Measurements from ENCODE around the gene CHTOP.
"Not testable (repeated sequence)": the region's sequence is repeated elsewhere in the genome, so short reads cannot be mapped to it uniquely, and the experiment has no call there.

The CHTOP gene

DNA sequence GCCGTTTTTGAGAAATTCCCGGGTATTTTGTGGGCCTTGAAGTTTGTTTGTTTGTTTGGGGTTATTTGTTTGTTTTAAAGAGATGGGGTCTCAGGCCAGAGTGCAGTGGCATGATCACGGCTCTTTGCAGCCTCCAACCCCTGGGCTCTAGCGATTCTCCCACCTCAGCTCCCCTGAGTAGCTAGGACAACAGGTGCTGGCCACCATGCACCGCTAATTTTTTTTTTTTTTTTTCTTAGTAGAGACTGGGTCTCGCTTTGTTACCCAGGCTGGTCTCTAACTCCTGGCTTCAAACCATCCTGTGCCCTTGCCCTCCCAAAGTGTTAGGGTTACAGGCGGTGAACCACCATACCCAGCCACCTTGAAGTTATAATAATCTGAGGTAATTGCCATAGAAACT is 2.0 kb downstream of the CHTOP start:
- DNase-seq: no peak

DNA sequence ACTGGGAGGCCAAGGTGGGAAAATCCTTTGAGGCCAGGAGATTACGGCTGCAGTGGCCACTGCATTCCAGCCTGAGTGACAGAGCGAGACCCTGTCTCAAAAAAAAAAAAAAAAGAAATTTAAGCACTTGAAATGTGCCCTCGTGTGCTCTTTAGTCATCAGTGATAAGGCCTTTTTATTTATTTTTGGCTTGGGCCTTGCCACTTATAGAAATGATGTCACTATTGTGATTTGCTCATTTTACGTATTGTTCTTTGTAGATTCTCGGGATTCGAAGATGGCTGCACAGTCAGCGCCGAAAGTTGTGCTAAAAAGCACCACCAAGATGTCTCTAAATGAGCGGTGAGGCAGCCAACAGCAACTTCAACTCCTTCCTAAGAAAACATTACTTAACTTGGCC is 2.4 kb downstream of the CHTOP start:
- no peak for DNase-seq

DNA sequence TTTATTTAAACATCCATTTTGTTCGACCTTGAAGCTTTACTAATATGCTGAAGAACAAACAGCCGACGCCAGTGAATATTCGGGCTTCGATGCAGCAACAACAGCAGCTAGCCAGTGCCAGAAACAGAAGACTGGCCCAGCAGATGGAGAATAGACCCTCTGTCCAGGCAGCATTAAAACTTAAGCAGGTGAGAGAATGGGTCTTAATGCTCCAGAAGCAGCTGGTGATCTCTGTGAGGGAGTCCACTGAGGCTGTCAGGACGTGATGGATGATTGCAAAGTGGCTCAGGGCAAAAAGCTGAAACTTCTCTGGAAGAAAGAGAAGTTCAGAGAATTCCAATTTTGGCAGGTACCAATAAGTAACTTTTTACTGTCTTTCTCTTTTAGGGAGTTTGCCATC is 4.4 kb downstream of the CHTOP start:
- no peak for DNase-seq

DNA sequence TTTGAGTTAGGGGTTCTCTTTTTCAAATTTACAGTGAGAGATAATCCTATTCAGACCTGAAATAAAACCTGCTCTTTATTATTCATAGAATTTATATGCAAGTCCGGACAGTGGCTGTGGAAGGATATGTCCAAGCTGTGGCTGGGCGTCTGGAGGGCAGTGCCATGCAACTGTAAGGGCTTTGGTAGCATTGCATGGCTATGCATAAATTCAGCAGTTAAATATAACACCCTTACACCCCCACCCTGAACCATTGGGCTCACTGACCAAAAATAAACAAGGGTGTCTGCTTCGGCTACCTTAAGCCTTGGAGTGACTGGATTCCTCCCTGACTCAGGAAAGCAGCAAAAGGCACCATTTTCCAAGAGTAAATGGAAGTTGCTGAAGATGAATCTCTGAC is 5.4 kb downstream of the CHTOP start:
- no peak for DNase-seq

DNA sequence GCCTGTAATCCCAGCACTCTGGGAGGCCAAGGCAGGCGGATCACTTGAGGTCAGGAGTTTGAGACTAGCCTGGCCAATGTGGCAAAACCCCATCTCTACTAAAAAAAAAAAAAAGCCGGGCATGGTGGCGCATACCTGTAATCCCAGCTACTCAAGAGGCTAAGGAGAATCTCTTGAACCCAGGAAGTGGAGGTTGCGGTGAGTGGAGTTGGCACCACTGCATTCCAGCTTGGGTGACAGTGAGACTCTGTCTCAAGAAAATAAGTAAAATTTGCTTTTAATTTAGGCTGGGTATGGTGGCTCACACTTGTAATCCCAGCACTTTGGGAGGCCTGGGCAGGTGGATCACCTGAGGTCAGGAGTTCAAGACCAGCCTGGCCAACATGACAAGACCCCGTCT is 6.3 kb downstream of the CHTOP start:
- DNase-seq: not testable (repeated sequence)

DNA sequence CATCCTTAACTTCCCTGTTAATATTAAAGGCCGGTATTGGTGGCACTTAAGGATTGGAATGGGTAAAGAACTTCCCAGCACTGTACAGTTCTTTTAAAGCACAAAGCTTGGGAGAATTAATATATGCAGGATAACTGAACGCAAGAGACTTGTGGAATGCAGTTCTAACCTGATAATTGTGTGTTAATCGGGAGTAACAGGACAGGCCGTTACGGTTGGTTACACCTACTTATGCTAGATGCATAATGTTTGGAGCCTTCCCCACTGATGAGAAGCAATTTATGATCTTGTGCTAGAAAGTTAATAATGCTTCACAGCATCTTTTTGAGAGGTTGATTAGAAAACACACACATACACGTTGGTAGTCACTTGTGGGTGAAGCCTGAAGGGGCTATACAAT is 7.0 kb downstream of the CHTOP start:
- no peak for DNase-seq

DNA sequence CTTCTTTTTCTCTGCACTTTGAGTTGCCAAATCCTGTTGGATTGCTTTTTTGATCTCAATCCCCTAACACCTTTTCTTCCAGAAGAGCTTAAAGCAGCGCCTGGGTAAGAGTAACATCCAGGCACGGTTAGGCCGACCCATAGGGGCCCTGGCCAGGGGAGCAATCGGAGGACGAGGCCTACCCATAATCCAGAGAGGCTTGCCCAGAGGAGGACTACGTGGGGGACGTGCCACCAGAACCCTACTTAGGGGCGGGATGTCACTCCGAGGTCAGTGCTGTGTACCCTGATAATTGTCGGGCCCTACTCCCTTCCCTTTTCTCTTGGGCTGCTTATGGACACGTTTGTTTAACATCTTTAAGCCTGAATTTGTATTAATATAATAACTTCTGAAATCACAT is 8.3 kb downstream of the CHTOP start:
- DNase-seq: no peak

DNA sequence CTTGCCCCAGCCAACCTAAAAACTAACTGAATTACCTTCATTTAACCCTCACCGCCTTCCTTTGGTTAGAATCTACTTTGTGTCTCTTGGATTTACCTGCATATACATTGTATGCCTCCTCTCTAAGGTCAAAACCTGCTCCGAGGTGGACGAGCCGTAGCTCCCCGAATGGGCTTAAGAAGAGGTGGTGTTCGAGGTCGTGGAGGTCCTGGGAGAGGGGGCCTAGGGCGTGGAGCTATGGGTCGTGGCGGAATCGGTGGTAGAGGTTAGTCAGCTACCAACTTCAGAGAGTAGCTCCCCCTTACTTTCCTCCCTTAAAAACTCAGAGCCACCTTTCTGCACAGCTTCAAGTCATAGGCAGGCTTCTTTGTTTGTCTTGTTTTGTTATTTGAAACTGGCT is 9.2 kb downstream of the CHTOP start:
- DNase-seq: no peak

DNA sequence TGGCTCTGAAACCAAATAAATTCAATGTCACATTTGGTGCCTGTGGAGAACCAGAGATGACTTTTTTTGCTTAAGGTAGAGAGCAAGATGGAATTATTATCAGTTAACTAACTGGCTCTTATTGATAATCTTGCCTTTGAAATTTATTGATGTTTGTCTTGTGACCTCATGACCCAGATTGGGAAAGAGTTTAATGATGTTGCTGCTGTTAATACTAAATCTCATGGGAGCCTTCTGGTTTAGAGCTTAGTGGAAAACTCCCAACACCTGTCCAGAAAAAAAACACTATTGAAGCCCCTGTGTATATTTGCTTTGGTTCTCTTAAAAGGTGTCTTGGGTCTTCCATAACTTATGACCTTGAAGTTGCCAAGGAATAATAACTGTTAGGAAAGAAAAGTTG is 9.9 kb downstream of the CHTOP start:
- DNase-seq: no peak

DNA sequence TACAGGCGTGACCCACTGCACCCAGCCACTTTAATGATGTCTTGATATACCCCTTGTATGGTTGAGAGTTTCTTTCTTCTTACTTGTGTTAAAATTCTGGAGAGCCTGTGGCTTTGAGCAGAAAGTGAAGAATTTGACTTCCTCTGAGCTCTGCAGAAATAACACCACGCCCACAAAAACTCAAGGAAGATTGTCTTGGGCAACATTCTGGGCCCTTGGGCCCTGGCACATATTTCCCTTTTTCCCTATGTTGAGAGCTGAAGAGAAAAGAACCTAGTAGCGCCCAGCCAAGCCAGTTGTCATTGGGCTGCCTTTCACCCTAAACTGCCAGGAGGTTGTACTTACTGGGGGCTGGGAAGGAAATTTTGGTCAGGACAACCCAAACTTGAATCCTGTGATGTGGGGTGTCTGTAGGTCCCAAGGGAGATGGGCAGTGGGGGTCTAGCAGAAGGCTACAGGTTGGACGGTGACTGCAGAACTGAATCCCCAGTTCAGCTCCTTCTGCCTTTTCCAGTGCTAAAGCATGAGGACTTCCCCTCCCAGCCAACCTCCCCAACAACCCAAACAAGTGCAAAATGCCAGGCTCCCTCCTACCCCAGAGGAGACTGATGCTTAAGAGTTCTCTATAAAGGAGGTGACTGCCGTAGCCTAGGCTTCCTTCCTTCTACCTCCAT is 12.9 kb downstream of the CHTOP start:
- peak in 1 of 2 donors; percentile 25 for DNase-seq

DNA sequence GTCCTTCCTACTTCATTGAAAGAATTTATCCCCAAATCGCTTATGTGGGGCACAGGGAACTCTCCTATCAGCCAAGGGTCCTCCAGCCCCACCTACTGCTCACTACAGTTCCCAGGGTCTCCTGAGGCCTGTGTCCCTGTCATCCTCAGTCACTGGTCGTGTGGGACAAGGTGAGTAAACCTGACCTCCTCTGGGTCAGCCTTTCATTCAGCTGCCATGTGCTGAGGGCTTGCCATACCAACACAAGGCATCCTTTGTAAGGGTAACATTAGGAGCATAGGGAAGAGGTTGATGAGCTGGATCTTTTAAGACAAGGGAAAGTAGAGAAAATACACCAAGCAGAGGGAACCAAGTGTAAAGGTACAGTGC is 13.5 kb downstream of the CHTOP start:
- DNase-seq: no peak

DNA sequence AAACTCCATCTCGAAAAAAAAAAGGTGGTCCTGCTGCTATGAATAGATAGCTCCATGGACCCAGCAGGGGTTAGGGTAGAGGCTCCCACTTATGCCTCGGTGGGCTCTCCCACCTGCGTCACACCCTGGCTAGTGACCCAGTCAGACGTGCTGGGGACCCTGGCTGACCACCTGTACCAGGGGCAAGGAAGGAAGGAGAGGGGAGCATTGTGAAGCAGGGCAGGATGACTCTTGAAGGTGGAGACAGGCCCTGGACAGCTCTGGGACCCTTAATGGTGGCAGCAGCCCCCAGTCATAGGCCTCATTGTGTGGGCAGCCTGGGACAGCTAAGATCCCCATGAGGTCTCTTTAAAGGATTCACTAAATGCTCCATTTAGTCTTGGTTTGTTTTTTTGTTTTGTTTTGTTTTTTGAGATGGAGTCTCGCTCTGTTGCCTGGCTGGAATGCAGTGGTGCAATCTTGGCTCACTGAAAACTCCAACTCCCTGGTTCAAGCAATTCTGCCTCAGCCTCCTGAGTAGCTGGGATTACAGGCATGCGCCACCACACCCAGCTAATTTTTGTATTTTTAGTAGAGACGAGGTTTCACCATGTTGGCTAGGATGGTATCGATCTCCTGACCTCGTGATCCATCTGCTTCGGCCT is 14.3 kb downstream of the CHTOP start:
- no peak for DNase-seq

DNA sequence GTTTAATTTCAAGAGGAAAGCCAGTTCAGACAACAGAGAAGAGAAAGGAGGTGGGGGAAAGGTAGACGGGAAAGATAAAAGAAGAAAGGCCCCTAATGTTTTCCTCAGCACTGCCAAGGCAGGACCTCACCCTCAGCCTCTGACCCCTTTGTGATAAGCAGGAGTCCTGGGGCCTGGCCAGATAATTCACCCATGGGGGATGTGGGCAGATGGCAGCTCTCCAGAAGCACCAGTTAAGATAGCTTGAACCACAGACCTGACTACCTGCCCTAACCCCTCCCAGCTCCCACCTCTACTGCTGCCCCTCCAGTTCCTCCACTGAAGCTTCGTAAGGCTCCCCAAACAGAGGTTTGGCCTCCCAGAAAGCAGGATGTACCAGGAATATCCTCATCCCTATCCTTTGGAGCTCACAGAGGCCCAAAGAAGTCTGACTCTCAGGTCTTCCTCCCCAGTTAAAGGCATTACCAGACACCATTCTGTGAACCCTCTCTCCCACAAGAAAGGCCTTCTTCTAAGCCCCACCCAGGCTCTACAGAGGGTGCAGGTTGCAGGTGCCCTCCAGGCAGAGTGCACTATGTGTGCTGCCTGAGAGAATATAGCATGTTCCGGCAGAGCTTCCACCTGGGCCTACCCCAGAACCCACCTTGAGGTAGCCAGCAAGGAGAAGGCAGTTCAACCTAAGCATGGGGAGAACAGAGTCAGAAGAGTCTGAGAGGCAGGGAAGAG is 15.4 kb downstream of the CHTOP start:
- DNase-seq: peak in 1 of 2 donors; percentile 29

DNA sequence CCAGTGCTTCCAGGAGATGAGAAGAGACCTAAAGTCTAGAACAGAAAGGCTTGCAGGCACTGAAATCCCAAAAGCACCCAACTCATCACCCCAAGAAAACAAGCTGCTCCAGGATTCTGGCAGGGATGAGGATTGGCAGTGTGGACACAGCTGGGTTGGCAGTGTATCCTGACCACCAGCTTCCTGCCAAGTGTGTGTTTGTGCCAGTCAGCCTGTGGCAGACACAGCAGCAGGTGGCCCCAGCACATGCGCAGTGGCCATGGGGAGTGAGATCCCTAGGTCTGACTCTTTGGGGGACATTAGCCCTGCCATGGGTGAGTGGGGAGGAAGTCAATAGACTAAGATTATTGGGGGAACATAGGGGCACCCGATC is 16.0 kb downstream of the CHTOP start:
- DNase-seq: no peak

DNA sequence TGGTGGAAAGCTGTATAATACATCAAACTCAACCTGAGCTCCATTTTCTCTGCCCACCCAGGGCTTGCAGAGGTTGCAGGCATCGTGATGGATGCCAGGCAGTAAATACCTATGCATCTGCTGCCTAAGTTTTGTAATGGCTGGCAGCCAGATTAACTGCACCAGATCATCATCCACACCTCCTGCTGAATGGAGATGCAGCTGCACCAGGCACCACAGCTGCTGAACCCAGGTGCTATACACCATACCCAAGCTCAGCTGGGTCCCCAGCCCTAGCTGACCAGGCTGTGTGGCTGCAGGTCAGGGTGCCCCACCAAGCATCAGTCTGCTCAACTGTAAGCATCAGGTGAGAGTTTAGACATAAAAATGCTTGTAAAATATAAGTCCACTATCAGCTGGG is 17.9 kb downstream of the CHTOP start:
- no peak for DNase-seq

DNA sequence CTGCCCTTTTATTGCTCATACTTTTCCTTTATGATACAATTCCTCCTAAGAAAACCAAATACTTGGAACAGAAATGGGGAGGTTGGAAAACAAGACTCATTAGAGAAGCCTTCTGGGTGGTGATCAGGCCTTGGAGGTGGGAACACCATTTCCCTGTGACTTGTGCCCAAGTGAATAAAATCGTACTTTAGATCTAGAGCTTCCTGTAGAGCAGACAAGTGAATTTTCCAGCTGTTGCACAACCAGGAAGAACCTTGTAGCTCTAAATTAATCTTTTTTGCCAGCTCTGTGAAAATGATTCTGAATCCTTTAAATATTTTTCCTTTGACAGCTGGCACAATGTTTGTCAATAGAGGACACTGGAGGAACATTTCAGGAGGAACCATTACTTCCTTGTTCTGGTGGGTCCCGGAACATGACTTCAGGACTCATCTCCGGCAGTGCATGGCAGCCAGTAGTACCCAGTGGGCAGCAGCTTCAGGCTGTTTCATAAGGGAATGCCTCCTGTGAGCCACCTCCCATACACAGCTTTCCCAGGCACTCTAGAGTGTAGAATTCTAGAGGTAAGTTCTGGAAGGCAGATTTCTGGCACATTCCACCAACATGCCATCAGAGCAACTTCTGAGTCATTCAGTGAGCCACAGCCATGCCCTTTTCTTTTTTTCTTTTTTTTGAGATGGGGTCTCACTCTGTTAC is 19.1 kb downstream of the CHTOP start:
- no peak for DNase-seq

DNA sequence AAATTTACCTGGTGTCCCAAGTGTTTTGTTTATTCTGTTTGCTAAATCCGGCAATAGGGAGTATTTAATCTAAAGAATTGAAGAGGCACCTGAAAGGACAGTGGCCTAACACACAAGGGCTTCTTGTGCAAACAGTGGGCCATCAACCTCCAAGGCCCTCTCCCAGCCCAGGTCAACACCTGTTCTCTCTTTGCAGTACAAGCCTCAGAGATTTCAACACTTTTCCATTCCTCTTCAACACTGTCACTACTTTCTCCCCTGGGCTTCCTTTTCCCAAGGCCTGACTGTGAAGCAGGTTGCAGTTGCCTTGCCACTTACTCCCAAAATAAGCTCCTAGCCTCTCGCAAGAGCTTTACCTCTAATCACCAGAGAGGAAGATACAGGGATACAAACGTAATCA is 21.5 kb downstream of the CHTOP start:
- DNase-seq: no peak

DNA sequence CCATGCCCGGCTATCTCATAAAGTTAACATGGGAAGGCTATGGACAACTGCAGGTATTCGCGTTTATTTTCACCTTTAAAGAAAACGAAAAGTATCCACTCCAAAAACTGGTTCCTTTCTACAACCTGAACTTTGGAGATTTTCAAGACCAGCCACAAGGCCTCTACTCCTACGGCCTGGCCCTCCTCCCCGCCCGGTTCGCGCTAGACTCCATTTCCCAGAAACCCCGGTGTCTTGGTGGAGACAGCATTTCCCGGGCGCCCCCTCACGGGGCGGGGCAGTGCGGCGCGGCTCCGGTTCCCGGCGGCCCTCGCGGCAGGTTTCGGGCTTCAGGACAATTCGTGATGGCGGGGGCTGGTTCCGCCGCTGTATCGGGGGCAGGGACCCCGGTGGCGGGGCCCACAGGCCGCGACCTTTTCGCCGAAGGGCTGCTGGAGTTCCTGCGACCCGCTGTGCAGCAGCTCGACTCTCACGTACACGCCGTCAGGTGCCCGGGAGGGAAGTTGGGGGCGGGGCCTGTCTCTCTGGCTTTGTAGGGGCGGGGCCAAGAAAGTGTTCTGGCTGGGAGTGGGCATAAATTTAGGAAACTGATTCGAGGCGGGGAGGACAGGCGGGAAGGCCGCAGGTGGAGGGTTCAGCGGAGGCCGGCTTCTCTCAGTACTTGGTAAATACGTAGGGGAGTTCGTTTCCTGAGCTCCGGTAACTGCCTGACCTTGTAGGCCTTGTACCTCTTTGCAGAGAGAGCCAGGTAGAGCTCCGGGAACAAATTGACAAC is 24.7 kb downstream of the CHTOP start, which contains the start of gene SNAPIN:
Gene SNAPIN (plus strand): TSS at position 304 of the 775 bp plus-strand sequence. CDS start 41 bp downstream, at position 345.
- DNase-seq: peak; percentile 88 to 91

DNA sequence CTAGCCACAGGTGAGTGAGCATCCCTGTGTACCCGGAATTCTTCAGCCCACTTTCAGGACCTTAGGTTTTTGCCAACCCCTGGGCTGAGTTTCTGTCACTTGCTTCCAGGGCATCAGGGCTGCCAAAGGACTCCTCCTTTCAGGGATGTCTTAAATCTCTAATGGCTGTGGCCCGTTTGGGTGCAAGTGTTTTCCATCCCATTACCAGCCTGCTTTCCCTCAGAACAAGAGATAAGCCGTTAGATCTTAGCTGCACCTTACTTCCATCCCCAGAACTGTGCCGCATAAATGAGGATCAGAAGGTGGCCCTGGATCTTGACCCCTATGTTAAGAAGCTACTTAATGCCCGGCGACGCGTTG is 25.3 kb downstream of the CHTOP start:
- DNase-seq: no peak

DNA sequence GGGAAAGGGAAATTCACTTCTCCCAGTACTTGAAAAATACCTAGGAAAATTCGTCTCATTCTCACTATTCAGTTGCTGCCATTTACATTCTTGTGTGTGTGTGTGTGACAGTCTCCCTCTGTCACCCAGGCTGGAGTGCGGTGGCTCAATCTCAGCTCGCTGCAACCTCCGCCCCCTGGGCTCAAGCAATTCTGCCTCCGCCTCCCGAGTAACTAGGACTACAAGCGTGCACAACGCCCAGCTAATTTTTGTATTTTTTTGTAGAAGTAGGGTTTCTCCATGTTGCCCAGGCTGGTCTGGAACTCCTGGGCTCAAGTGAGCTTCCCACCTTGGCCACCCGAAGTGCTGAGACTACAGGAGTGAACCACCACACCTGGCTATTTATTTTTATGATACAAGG is 25.8 kb downstream of the CHTOP start:
- DNase-seq: no peak

DNA sequence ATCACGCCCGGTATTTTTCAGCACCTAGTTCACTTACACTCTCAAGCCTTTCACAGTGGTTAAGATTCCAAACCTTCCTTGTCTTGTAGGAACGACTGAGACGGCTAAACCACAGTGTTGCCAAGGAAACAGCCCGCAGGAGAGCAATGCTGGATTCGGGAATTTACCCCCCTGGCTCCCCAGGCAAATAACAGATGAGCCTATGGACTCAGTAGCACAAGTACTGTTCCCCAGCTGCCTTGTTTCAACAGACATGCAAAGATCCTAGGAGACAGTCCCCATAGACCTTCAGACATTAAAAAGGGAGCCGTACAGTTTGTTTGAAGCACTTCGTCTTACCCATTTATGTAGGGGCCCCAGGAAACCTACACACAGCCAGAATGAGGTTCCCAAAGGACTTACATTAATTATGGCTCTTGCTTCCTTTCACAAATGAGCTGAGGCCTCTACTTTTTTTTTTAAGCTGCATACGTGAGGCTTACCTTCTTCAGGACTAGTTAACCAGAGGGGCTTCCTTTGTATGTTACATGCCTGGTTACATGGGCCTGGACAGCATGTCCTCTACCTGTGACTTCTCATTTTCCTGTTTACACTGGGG is 27.3 kb downstream of the CHTOP start:
- DNase-seq: no peak

DNA sequence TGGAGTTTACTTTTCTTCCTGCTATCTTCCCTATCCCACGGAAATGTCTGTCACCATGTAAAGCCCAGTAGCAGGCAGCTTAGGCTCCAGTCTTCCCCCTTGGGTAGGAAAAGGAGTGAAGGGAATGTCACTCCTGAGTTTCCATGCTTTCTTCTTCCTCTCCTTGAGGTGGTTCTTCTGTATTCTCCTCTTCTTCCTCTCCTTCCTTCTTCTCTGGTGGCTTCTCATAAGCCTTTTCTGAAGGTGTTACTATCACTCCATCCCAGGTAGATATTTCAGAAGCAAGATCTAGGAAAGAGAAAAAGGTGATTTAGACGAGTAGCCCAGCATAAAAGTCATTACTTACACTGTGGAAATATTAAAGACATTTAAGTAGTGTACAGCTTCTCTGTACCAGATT is 28.4 kb downstream of the CHTOP start:
- DNase-seq: no peak

DNA sequence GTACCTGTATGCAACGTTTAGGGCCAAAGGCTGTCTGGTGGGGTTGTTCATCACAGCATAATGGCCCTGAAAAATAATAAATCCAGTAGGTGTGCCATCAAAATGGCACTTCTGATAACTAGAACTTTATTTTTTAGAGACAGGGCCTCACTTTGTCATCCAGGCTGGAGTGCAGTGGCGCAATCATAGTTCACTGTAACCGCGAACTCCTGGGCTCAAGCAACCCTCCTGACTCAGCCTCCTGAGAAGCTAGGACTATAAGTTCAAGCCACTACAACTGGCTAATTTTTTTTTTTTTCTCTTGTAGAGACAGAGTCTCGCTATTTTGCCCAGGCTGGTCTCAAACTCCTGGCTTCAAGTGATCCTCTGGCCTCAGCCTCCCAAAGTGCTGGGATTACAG is 29.3 kb downstream of the CHTOP start:
- DNase-seq: no peak
